ENCODE measurements around the gene BAZ1B.

BAZ1B gene

GRCh38 chr7:73520673-73521635 lies 1.1 kb downstream of the BAZ1B start:
- ChIA-PET POLR2A (interaction anchor here (0.6 to 2.8 kb wide), 4 partner anchors 16 to 61 kb away, joined by 3 to 24 read pairs (median 4); partner anchors contain the start of genes BCL7B and TBL2), CTCF (no interaction called here)

DNA sequence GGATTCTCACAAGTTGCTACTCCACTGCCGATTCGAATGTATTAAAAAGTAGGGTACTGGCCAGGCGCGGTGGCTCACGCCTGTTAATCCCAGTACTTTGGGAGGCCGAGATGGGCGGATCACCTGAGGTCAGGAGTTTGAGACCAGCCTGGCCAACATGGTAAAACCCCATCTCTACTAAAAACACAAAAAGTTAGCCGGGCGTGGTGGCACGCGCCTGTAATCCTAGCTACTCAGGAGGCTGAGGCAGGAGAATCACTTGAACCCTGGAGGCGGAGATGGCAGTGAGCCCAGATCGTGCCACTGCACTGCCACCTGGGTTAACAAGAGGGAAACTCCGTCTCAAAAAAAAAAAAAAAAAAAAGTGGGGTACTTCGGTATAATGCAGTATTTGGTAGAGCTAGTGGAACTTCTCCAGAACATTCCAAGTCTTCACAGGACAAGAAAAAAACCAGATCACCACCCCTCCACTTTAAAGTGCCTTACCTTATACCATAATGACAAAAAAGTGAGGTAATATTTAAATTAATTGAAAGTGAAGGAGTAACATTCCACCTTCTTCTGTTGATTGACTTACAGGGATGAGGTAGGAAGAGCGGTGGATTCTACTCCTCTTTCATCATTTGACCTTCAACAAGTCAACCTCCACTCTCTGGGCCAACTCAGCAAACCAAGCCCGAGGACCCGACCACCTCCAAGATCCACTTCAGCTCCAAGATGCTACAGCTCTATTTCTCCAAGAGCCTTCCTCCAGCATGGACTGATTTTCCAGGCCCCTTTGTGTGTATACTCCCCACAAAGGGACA lies 2.0 kb downstream of the BAZ1B start:
- Histone ChIP-seq H3K4me3 (ENCODE audit: low read depth, low read length) (peak overlapping the region; percentile 93), H3K9me3 (ENCODE audit: control insufficient read depth, insufficient read depth, low read depth, low read length) (no peaks in the 10 kb centered on the region), H3K4me1 (ENCODE audit: control insufficient read depth, insufficient read depth, low read length) (no peaks in the 10 kb centered on the region), H3K36me3 (ENCODE audit: control insufficient read depth in 2 of 2, insufficient read depth in 1 of 2, low read length in 2 of 2) (peaks cover 23 to 44% of the 10 kb centered on the region in 2 experiments; a peak in 2 of 3 replicates), H3K27ac (ENCODE audit: extremely low read depth, low read depth, low read length) (peak overlapping the region; percentile 99; the same call in 1 of the 2 replicates)
- ChIA-PET POLR2A (interaction anchor here (0.7 to 1.4 kb wide), 3 partner anchors 15 to 58 kb away, joined by 3 to 4 read pairs (median 4); partner anchors contain the start of gene TBL2), CTCF (interaction anchor here (0.6 to 1.4 kb wide), 2 partner anchors 205 to 317 kb away, joined by 3 read pairs; no protein-coding TSS in a partner anchor)
- peak; percentile 6; the same call in 1 of the 2 replicates for TF ChIP-seq ATF2 (tag by site-specific recombination; IDR thresholded peaks at IDR 0.05; ENCODE audit: low read depth)
- TF ChIP-seq ZNF146 (tag by site-specific recombination; IDR thresholded peaks at IDR 0.05) = no peak
- peak; percentile 14; the same call in 1 of the 2 replicates for TF ChIP-seq ZNF394 (tag by site-specific recombination; IDR thresholded peaks at IDR 0.05; ENCODE audit: borderline replicate concordance)
- peak; percentile 78 for TF ChIP-seq SCRT2 (tag by site-specific recombination; IDR thresholded peaks at IDR 0.05)
- 0 out of 2 replicates have a peak, but pooled peaks have one; percentile 21 for TF ChIP-seq IKZF3 (tag by site-specific recombination; IDR thresholded peaks at IDR 0.05)
- TF ChIP-seq ZNF501 (tag by site-specific recombination; IDR thresholded peaks at IDR 0.05) = no peak
- TF ChIP-seq ZNF23 (tag by site-specific recombination; IDR thresholded peaks at IDR 0.05; ENCODE audit: borderline replicate concordance) = no peak
- no peak for TF ChIP-seq GLIS1 (tag by site-specific recombination; IDR thresholded peaks at IDR 0.05)
- TF ChIP-seq, protein P1, sequence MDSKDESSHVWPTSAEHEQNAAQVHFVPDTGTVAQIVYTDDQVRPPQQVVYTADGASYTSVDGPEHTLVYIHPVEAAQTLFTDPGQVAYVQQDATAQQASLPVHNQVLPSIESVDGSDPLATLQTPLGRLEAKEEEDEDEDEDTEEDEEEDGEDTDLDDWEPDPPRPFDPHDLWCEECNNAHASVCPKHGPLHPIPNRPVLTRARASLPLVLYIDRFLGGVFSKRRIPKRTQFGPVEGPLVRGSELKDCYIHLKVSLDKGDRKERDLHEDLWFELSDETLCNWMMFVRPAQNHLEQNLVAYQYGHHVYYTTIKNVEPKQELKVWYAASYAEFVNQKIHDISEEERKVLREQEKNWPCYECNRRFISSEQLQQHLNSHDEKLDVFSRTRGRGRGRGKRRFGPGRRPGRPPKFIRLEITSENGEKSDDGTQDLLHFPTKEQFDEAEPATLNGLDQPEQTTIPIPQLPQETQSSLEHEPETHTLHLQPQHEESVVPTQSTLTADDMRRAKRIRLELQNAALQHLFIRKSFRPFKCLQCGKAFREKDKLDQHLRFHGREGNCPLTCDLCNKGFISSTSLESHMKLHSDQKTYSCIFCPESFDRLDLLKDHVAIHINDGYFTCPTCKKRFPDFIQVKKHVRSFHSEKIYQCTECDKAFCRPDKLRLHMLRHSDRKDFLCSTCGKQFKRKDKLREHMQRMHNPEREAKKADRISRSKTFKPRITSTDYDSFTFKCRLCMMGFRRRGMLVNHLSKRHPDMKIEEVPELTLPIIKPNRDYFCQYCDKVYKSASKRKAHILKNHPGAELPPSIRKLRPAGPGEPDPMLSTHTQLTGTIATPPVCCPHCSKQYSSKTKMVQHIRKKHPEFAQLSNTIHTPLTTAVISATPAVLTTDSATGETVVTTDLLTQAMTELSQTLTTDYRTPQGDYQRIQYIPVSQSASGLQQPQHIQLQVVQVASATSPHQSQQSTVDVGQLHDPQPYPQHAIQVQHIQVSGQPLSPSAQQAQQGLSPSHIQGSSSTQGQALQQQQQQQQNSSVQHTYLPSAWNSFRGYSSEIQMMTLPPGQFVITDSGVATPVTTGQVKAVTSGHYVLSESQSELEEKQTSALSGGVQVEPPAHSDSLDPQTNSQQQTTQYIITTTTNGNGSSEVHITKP (tag by site-specific recombination; IDR thresholded peaks at IDR 0.05) = peak; percentile 71
- no peak for TF ChIP-seq GLIS2 (tag by site-specific recombination; IDR thresholded peaks at IDR 0.05)
- peak; percentile 79 for TF ChIP-seq OSR2 (tag by site-specific recombination; IDR thresholded peaks at IDR 0.05)
- 0 out of 2 replicates have a peak, but pooled peaks have one; percentile 27 for TF ChIP-seq KLF1 (tag by site-specific recombination; IDR thresholded peaks at IDR 0.05)

More at GRCh38 chr7:73520673-73521635, 1.1 kb downstream of the BAZ1B start:
- peaks cover 14 to 35% of the 10 kb centered on the region in 2 experiments; a peak in 2 of 3 replicates for H3K36me3 ChIP-seq (ENCODE audit: control insufficient read depth in 2 of 2, insufficient read depth in 1 of 2, low read length in 2 of 2)
- H3K4me3 ChIP-seq (ENCODE audit: low read depth, low read length) = peak overlapping the region; percentile 93
- no peaks in the 10 kb centered on the region for H3K4me1 ChIP-seq (ENCODE audit: control insufficient read depth, insufficient read depth, low read length)
- H3K27ac ChIP-seq (ENCODE audit: extremely low read depth, low read depth, low read length) = peak overlapping the region; percentile 99
- H3K9me3 ChIP-seq (ENCODE audit: control insufficient read depth, insufficient read depth, low read depth, low read length) = no peaks in the 10 kb centered on the region
- TF ChIP-seq IKZF3 (tag by site-specific recombination; IDR thresholded peaks at IDR 0.05) (0 out of 2 replicates have a peak, but pooled peaks have one; percentile 30), REST (tag by site-specific recombination; IDR thresholded peaks at IDR 0.05) (no peak), ZNF335 (tag by site-specific recombination; conservative IDR thresholded peaks at IDR 0.05) (peak; percentile 94), ZNF548 (tag by site-specific recombination; IDR thresholded peaks at IDR 0.05) (no peak), ZBTB20 (tag by site-specific recombination; IDR thresholded peaks at IDR 0.05) (peak; percentile 76), ZBTB8A (tag by site-specific recombination; IDR thresholded peaks at IDR 0.05) (no peak), ZNF561 (tag by site-specific recombination; IDR thresholded peaks at IDR 0.05; ENCODE audit: borderline replicate concordance) (peak; percentile 15; the same call in 1 of the 2 replicates)
- TF ChIP-seq, protein P2, sequence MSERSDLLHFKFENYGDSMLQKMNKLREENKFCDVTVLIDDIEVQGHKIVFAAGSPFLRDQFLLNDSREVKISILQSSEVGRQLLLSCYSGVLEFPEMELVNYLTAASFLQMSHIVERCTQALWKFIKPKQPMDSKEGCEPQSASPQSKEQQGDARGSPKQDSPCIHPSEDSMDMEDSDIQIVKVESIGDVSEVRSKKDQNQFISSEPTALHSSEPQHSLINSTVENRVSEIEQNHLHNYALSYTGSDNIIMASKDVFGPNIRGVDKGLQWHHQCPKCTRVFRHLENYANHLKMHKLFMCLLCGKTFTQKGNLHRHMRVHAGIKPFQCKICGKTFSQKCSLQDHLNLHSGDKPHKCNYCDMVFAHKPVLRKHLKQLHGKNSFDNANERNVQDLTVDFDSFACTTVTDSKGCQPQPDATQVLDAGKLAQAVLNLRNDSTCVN (tag by site-specific recombination; optimal IDR thresholded peaks at IDR 0.05) = peak; percentile 50

Data from HEK293 (cell line).